Activated CD4-positive, CD25-positive, alpha-beta regulatory T cell treated with anti-CD3 and anti-CD28 coated beads, Interleukin-2, amount 50 U/mL, for 24 hours (primary cell): Measurements from ENCODE around the gene DUS2.
A peak's percentile ranks its signal among the peaks of the same experiment; 100 is the strongest.
"Not testable (repeated sequence)": the region's sequence is repeated elsewhere in the genome, so short reads cannot be mapped to it uniquely, and the experiment has no call there.

Source experiments
- ATAC-seq, 2 donors: fragments of 150-1000 bp; cut with Tn5 transposase; one replicate each; pipeline ENCODE4 v1.10.0; 2021; ENCODE audit warnings: mild to moderate bottlenecking in 1 of 2, moderate library complexity in 1 of 2

The DUS2 gene

DNA sequence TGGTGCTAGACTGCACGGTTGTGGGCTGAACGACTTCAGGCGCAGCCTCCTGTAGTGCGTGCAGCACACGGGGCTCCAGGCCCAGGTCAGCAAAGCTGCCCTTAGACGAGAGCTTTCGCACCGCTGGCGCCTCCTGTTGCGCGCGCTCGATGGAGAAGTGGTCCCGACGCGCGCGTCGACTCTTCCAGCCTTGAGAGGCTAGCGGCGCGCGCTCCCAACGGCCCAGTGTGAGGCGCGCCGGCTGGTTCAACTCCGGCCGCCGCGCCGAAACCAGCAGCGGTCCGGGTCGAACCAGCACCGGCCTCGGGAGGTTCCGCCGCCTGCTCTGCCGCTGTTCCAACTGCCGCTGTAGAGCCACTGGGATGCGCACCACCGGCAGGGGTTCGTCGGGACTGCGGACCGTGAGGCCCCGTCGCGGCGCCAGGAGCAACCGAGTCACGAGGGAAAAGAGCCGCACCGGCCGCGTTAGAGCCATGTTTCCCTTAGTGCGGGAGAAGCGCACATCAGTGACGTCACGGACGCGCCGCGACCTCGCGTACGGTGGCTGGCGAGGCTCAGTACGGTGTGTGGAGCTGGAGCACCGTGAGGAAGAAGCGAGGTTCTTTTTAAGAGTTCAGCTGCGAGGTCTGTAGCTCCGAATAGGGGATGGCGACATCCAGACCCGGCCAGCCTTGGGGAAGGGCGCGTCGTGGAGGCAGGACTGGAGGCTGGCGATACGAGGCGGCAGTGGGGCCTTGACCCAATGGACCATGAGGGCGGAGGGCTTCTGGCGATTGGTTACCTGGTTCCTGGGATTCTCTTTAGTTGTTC lies at the start of gene DUS2, which contains the start of gene DDX28:
Gene DUS2 (plus strand): TSS at position 557 of the 810 bp plus-strand sequence. CDS start 14,740 bp downstream, outside the sequence.
Gene DDX28 (minus strand): TSS at position 505 of the 810 bp plus-strand sequence. CDS start 30 bp downstream, at position 475.
- ATAC-seq, result peak; percentile 89 to 93

DNA sequence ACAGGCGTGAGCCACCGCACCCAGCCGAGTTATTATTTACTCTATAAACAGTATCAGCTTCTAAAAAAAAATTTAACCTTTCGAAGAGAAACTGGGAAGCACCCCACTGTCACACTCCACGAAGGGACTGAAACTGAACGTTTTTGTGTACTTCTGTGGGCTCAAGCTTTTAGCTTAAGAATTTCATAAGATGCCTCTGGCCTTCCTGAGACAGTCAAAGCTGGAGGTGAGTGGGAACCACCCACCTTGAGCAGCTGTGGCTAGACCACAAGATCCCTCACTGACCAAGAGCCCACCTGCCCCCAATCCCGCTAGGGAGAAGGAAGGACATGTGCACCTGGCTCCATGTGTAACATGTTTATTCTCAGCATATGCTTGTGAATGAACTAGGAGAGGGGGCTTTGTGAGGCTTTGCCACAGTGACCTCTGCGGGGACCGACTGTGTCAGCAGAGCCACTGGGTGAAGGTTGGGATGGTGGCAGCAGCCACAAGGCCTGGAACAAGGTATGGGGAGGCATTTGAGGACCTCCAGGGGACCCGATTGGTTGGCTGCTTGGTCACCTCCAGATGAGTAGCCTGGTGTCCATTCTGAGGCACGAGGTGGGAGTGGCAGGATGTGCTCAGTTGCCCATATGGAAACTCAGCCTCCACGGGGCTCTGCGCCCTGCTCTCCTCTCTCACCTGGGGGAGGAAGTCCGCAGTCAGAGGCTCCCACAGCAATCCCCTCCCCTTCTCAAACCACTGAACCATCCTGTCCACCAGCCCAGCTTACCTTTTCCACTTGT lies 47.6 kb upstream of the DUS2 start:
- ATAC-seq, result peak in 1 of 2 donors; percentile 7

DNA sequence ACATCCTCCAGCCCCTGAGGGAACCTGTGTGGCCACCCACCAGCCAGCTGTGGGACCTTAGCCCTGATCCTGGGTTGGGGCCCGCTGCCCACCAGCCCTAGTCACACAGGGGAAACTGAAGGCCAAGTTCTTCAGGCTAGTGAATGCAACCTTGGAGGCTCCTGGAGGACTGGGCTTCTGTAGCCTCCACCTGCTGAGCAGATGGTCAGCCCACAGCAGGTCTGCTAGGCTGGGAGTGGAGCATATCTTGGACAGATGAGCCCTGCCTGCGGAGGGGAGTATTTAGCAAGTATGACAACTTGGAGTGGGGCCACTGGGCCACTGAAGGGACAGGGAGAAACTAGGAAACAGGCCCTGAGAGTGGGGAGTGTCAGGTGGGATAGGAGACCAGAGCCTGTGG lies 46.9 kb upstream of the DUS2 start:
- ATAC-seq, result no peak

DNA sequence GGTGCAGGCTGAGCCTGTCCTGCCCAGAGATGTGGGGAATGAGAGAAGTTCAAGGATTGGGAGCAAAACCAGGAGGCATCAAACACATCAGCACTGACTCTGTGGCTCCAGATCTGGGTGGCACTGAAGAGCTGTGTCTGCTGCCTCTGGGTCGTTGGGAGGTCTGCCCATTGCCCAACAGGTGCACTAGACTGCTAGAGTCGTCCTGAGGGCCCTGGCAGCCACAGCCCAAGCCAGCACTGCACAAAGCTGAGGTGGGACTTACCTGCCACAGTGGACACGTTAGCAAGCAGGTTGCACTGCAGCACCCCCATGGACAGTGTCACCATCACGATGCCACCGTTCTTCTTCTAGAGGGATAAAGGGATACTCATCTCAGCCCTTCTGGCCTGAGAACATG lies 46.1 kb upstream of the DUS2 start:
- ATAC-seq, result no peak

DNA sequence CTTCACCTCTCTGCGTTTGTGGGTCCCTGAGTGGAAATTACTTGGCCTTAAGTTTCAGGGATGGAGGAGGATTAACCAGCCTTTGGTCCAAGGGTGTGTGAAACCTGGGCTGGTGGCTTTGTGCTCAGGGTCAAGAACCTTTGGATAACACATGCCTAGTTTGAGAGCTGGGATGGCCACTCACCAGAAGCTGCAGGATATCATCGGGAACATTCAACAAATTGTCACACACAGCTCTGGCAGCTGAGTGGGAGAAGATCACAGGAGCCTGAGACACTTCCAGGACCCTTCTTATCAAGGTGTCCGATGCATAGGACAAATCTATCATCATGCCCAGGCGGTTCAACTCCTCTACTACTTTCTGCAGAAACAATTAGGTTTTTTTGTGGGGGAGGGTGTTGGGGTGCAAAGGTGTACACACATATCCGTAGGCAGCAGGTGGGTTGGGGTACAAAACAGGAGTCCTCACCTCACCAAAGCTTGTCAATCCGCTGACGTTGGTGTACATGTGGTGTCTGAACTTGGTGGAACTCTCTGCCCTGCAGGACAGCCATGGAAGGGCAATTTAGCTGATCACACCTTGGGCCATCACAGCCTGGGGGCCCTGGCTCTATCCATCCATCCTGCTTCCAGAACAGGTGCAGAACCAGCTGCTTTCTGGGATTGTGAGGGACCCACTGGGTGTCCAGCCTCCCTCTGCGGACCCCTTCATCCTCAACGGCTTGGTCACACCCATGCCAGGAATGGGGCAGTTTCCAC lies 45.4 kb upstream of the DUS2 start:
- ATAC-seq, result no peak

DNA sequence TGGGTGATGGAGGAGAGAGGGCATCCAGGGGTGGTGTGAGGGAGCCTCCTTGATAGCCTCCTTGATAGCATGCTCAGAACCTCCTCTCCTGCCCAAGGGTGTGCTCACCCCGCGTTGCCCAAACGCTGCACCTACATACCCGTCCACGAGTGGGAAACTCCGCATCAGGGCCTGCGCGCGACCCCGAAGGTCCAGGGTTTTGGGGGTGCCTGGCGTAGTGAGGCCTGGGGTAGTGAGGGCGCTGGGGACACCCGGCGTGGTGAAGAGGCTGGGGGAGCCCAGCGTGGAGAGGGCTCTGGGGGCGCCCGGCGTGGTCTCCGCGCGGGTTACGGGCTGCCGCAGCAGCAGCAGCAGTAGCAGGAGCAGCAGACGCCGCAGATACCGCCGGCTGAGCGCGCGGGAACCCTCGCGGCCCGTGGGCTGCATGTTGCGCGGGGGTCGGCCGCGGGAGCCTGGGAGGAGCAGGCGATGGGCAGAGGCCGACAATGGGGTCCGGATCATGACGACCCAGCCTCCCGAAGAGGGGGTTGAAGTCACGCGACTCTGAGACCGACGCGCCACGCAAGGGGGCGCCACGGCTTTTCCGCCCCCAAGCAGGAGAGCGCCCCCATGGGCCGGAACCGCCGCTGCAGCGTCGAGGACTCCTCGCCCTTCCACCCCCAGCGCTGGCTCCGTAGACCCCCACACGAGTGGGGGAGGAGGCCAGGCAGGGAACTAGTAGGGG lies 43.0 kb upstream of the DUS2 start, which contains the start of gene DPEP3:
Gene DPEP3 (minus strand): TSS at position 545 of the 724 bp plus-strand sequence. CDS start 119 bp downstream, at position 426.
- ATAC-seq, result no peak

DNA sequence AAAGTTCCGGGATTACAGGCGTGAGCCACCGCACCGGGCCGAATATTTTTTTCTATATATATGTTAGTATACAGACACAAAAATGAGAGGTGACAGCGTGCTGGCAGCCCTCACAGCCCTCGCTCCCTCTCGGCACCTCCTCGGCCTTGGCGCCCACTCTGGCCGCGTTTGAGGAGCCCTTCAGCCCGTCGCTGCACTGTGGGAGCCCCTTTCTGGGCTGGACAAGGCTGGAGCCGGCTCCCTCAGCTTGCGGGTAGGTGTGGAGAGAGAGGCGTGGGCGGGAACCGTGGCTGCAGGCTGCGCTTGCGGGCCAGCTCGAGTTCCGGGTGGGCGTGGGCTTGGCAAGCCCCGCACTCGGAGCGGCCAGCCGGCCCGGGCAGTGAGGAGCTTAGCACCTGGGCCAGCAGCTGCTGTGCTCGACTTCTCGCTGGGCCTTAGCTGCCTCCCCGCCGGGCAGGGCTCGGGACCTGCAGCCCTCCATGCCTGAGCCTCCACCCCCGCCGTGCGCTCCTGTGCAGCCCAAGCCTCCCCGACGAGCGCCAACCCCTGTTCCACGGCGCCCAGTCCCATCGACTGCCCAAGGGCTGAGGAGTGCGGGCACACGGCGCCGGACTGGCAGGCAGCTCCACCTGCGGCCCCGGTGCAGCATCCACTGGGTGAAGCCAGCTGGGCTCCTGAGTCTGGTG lies 40.9 kb upstream of the DUS2 start:
- no peak for ATAC-seq

DNA sequence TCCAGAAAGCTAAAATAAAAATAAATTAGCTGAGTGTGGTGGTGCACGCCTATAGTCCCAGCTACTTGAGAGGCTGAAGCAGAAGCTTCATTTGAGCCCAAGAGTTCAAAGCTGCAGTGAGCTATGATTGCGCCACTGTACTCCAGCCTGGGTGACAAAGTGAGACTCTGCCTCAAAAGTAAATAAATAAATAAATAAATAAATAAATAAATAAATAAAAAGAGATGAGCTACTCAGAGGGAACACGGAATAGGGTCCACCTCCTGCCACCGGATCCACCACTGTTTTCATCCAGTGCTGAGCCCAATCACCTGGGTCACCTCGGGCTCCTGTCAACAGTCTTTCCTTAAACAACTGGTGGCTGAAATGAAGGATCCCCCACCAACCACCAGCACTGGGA lies 36.1 kb upstream of the DUS2 start:
- no peak for ATAC-seq

DNA sequence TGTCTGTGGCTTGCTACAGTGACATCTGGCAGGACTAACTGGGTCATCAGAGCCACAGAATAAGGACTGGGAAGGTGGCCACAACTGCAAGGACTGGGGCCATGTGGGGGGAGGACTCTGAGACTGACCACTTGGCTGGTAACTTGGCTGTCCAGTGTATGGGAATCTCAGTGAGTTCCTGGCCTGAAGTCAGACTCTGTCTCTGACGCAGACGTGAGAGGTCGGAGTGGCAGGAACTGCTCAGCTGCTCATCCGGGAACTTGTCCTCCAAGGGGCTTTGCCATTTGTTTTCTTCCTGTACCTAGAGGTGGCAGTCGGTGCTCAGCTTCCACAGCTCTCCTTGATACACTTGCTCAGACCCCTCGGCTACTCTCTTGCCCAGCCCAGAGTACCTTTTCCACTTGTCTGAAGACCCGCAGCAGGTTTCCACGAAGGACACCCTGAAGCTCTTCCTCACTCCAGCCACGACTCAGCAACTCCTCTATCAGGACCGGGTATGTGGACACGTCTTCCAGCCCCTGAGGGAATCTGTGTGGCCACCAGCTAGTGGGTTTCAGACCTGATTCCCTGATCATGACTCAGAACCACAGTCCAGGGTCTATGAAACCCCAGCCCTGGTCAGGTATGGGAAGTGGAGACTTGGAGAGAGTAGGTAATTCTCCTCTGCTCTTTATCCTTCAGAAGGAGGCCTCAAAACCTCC lies 35.5 kb upstream of the DUS2 start:
- no peak for ATAC-seq

DNA sequence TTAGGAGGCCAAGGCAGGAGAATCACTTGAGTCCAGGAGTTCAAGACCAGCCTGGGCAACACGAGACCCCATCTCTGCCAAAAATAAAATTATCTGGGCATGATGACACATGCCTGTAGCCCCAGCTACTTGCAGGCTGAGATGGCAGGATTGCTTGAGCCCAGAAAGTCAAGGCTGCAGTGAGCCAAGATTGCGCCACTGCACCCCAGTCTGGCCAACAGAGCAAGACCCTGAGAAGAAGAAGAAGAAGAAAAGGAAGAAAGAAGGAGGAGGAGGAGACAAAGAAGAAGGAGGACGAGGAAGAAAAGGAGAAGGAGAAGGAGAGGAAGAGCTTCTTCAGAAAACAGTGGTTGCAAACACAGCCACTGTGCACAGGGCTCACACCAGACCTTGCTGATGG lies 34.4 kb upstream of the DUS2 start:
- ATAC-seq, result no peak

DNA sequence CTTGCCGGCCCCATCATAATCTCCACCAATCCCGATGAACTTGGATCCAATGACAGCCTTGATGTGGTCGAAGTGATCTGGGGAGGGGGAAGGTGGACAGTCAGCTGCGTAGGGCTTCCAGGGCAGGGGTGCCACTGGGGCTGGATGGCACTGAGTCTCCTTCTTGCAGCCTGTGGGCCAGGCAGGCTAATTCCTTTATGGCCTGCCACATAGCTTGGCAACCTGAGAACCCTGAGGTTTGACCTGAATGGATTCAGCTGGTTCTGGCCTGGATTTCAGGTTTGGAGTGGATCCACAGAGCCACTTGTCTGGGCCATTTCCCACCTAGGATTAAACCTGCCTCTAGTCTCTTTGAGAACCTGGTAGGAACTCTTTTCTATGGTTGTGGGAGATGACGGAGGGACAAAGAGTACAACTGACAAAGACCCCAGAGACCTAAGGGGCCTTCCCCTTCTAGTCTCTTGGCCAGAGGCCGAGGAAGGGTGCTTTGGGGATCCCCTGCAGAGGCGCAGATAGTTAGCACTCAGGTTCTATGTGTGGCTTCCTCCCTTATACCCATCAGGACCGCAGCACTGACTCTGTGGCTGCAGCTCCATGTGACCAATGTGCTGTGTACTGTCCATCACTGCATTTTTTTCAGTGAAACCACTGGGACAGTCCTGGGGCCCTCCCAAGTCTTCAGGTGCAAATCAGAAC lies 33.6 kb upstream of the DUS2 start:
- ATAC-seq, result no peak

DNA sequence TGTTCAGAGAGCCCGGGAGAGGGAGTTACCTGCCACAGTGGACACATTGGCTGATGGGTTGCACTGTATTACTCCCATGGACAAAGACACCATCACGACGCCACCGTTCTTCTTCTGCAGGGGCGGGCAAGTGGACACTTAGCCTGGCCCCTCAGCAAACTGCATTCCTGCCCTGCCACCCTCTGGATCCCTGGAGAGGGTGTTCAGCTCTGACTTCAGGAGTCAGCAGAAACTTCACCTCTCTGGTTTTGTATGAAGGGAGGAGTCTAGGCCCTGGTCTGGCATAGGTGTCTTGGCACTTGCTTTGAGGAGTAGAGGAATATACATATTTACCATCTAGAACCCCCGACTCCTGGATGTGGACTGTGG lies 33.1 kb upstream of the DUS2 start:
- no peak for ATAC-seq

DNA sequence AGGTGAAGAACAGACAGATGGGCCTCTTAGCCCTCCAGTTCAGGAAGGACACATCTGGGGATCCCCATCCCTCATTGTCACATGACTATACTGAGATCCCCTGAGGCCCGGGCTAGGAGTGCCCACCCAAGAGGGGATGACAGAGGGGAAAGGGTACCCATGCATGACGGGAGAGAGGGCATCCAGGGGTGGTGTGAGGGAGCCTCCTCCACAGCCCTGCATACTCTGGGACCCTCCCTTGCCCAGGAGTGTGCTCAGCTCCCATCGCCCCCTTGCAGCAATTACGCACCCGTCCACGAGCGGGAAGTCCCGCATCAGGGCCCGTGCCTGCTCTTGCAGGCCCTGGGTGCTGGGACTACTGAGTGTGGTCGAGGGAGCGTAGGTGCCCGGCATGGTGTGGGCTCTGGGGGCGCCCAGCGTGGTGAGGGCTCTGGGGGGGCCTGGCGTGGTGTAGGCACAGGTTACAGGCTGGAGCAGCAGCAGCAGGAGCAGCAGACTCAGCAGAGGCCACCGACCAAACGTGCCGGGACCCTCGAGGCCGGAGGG lies 30.4 kb upstream of the DUS2 start:
- ATAC-seq, result no peak

DNA sequence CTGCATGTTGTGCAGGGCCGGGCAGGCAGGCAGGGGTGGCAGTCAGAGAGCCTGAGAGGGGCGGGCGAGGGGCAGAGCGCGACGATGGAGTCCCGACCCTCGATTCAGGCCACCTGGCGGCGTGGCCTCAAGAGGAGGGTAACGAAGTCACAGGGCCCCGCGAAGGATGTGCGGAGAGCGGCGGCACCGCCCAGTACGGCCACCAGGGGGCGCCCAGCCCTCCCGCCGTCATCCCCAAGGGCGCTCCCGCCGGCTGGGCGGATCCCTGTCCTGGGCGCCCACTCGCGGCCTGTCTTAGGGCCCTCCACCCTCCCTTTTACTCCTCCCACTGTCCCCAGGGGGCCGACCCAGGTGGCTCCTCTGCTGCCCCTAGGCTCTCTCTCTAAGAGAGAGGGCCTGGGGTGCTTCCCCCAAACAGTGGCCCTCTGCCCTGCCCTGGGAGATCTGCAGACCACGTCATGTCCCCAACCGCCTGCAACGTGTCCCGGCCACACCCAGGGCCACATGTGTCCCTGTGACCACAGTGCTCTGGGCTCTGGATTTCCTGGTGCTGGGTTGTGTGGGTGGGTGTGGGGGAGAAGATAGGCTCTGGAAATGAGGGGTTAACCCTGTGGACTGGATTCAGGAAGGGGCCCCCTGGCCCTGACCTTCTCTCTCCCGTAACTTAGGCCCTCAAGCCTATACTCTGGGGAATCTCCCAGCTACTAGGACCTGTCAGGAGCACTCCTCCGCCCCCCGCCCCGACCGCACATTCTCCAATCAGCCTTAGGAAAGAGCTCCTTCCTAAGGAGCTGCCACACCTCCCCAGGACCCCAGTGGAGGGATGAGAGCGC lies 29.7 kb upstream of the DUS2 start:
- peak; percentile 92 to 95 for ATAC-seq

DNA sequence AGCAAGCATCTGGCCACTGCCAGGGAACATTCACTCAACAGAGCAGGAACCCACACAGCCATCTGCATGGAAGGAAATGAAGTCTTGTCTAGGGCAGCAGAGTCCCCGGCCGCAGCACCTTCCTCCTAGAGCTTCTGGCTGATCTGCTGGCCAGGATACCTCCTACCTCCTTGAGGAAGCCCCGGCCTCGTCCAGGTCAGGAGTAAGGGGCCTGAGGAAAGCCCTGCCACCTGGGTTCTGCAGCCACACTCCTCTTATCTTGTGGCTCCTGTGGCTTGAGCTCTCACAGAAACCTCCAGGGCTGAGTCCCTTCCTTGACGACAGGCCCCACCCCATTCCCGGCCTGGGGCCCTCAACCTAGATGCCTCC lies 29.1 kb upstream of the DUS2 start:
- ATAC-seq, result not testable (repeated sequence)

DNA sequence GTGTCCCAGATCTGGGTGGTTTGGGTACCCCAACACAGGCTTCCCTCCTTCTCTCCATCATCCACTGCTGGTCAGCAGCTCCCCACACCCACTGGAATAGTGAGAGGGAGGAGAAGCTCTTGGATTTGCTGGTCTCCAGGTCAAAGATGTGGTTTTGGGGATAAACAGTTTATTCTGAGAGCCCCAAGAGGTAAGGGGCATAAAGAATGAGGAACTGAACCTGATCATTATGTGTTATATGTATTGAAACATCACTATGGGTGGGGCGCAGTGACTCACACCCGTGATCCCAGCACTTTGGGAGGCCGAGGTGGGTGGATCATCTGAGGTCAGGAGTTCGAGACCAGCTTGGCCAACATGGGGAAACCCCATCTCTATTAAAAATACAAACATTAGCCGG lies 27.7 kb upstream of the DUS2 start:
- ATAC-seq, result no peak

DNA sequence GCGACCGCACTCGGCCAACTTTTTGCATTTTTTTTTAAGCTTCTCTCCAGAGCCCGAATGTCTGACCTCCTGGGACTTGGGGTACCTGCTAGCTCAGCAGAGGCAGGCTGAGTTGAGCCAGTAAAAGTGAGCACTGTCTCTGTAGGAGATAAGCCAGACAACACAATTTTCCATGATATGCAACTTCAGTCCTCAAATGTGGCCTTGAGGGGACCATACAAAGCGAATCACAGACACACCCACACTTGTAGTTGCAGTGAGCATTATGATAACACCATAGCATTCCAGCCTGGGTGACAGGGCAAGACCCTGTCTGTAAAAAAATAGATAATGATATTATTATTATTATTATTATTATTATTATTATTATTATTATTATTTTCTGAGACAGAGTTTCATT lies 26.4 kb upstream of the DUS2 start:
- ATAC-seq, result no peak

DNA sequence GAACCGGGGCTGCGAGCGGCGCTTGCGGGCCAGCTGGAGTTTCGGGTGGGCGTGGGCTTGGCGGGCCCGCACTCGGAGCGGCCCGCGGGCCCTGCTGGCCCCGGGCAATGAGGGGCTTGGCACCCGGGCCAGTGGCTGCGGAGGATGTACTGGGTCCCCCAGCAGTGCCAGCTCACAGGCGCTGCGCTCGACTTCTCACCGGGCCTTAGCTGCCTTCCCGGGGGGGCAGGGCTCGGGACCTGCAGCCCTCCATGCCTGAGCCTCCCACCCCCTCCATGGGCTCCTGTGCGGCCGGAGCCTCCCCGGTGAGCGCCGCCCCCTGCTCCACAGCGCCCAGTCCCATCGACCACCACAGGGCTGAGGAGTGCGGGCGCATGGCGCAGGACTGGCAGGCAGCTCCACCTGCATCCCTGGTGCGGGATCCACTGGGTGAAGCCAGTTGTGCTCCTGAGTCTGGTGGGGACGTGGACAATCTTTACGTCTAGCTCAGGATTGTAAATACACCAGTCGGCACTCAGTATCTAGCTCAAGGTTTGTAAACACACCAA lies 24.8 kb upstream of the DUS2 start:
- ATAC-seq, result not testable (repeated sequence)
